AG08396 (cell line): ENCODE data around the gene NPIPB13.
"Not testable (repeated sequence)": the region's sequence is repeated elsewhere in the genome, so short reads cannot be mapped to it uniquely, and the experiment has no call there.

Experiments used
- DNase-seq: peaks from one replicate; pipeline ENCODE4 v3.0.0; 2012; ENCODE audit warnings: low spot score, mixed read lengths

Gene NPIPB13

GRCh38 chr16:30248379-30248778 lies at the start of gene NPIPB13:
TSS of gene NPIPB13 (minus strand) at chr16:30248479. CDS start at chr16:30245573, 2,906 bp downstream.
- DNase-seq, result not testable (repeated sequence)

GRCh38 chr16:30282357-30282756 lies 34.1 kb upstream of the NPIPB13 start:
- DNase-seq, result not testable (repeated sequence)

GRCh38 chr16:30278523-30278922 lies 30.2 kb upstream of the NPIPB13 start:
- DNase-seq, result not testable (repeated sequence)

GRCh38 chr16:30217082-30217481 lies 31.2 kb downstream of the NPIPB13 start:
- DNase-seq, result not testable (repeated sequence)

- not testable (repeated sequence) for DNase-seq
Measured at GRCh38 chr16:30211414-30211813, 36.9 kb downstream of the NPIPB13 start.

GRCh38 chr16:30209032-30209431 lies 39.2 kb downstream of the NPIPB13 start:
- not testable (repeated sequence) for DNase-seq

- not testable (repeated sequence) for DNase-seq
Measured at GRCh38 chr16:30207063-30207704, 41.1 kb downstream of the NPIPB13 start.

- DNase-seq, result not testable (repeated sequence)
Measured at GRCh38 chr16:30206252-30206651, 42.0 kb downstream of the NPIPB13 start.

- not testable (repeated sequence) for DNase-seq
Measured at GRCh38 chr16:30205541-30206236, 42.6 kb downstream of the NPIPB13 start.

- DNase-seq, result not testable (repeated sequence)
Measured at GRCh38 chr16:30199608-30200343, 48.5 kb downstream of the NPIPB13 start.

- not testable (repeated sequence) for DNase-seq
Measured at GRCh38 chr16:30199049-30199448, 49.2 kb downstream of the NPIPB13 start, which contains the start of gene SULT1A3. TSS of gene SULT1A3 (plus strand) at chr16:30199255. CDS start at chr16:30200729, 1,474 bp downstream.
